K562 (cell line): ENCODE data around the gene CLCN1. TPM values are rescaled to one million over a fixed set of nuclear protein-coding genes. Genes with fewer than 3 reads are reported as not detected.

ENCODE experiments used
- ATAC-seq: fragments of 200-7000 bp; cut with Tn5 transposase; 3 replicates; pipeline ENCODE4 v1.9.1; 2020; ENCODE audit warnings: moderate library complexity
- BruUV-seq: library from RNA; stranded (reverse); fragments of 400-500 nt; replicated peaks from 2 replicates; lab custom pipeline; 2021; lab: Mats Ljungman, UMichigan
- CTCF ChIA-PET: fragments of 300-600 bp; formaldehyde crosslinking; extraction: SDS; loops from one replicate; lab custom pipeline; 2021; ENCODE audit warnings: low intra/inter-chr PET ratio; lab: Yijun Ruan, JAX
- POLR2A ChIA-PET: fragments of 300-600, 350-650 bp; sonication (Branson Sonifier 250); formaldehyde crosslinking; extraction: SDS; loops from one replicate; lab custom pipeline; 2021; ENCODE audit warnings: antibody characterized with exemption, inconsistent platforms; lab: Yijun Ruan, JAX
- DNase-seq, 4 experiments: peaks; one replicate each; pipeline versions ENCODE4 v3.0.0 to v3.0.0-alpha.2; 2011 to 2018; ENCODE audit warnings: low spot score in 3 of 4, mixed read lengths in 3 of 4; ENCODE audit errors: extremely low read depth in 1 of 4
- FAIRE-seq: peaks from 2 replicates; lab custom pipeline; 2011; peaks lifted over from hg19 to GRCh38; lab: Jason Lieb, UNC
- H2AFZ ChIP-seq: 2 replicates; pipeline ENCODE4 v1.6.0; 2011; ENCODE audit warnings: low read depth, low read length, control low read depth, inconsistent platforms
- H3K27ac ChIP-seq: fragments of 200-600 bp; 3 replicates; pipeline ENCODE4 v1.8.0; 2011; ENCODE audit warnings: low read depth, mild to moderate bottlenecking, control low read depth, inconsistent platforms, low read length, moderate library complexity, mixed read lengths; ENCODE audit errors: extremely low read depth
- H3K27me3 ChIP-seq, 2 experiments: fragments of 300-600 bp in 1 of 2; 2 replicates in 1 of 2; 3 replicates in 1 of 2; pipeline versions ENCODE4 v1.6.0 to v1.8.0; 2011; ENCODE audit warnings: inconsistent platforms in 2 of 2, low read length in 2 of 2, mild to moderate bottlenecking in 1 of 2, mixed read lengths in 1 of 2, moderate library complexity in 1 of 2; ENCODE audit not compliant: control insufficient read depth in 2 of 2, insufficient read depth in 2 of 2
- H3K36me3 ChIP-seq: fragments of 300-600 bp; 3 replicates; pipeline ENCODE4 v1.8.0; 2011; ENCODE audit warnings: mild to moderate bottlenecking, low read length, inconsistent platforms; ENCODE audit not compliant: control insufficient read depth, insufficient read depth
- H3K4me1 ChIP-seq, 2 experiments: fragments of 200-600 bp in 1 of 2; replicated peaks in 1 of 2; 2 replicates in 1 of 2; 3 replicates in 1 of 2; pipeline versions ENCODE4 v1.5.1 to v1.8.0; 2011; ENCODE audit warnings: inconsistent platforms in 2 of 2, low read length in 2 of 2, mild to moderate bottlenecking in 1 of 2, mixed read lengths in 1 of 2, moderate library complexity in 1 of 2; ENCODE audit not compliant: control insufficient read depth in 2 of 2, insufficient read depth in 2 of 2
- H3K4me2 ChIP-seq: 2 replicates; pipeline ENCODE4 v1.6.1; 2011; ENCODE audit warnings: low read length, control low read depth, inconsistent platforms, mixed read lengths; ENCODE audit not compliant: insufficient read depth
- H3K4me3 ChIP-seq: fragments of 200-600 bp; sonication (generic), shearing (Covaris generic); 2 replicates; pipeline ENCODE4 v1.5.1; 2016; ENCODE audit warnings: control low read depth, inconsistent platforms
- H3K79me2 ChIP-seq: fragments of 200-600 bp; 3 replicates; pipeline ENCODE4 v1.8.0; 2011; ENCODE audit warnings: low read length, inconsistent platforms; ENCODE audit not compliant: control insufficient read depth, insufficient read depth
- H3K9ac ChIP-seq, 2 experiments: 2 replicates each; pipeline versions ENCODE4 v1.6.0 to v1.6.1; 2011; ENCODE audit warnings: low read depth in 2 of 2, low read length in 2 of 2, control low read depth in 1 of 2, inconsistent platforms in 1 of 2, mild to moderate bottlenecking in 1 of 2, mixed read lengths in 1 of 2; ENCODE audit not compliant: insufficient read depth in 1 of 2
- H3K9me1 ChIP-seq: one replicate; pipeline ENCODE4 v1.6.0; 2011; ENCODE audit warnings: inconsistent platforms, mild to moderate bottlenecking, low read length, moderate library complexity; ENCODE audit not compliant: control insufficient read depth, insufficient read depth
- H3K9me3 ChIP-seq: replicated peaks from 2 replicates; pipeline ENCODE4 v1.5.1; 2011; ENCODE audit warnings: low read depth, low read length, inconsistent platforms; ENCODE audit not compliant: control insufficient read depth, insufficient read depth
- H4K20me1 ChIP-seq: replicated peaks from 2 replicates; pipeline ENCODE4 v1.6.1; 2011; ENCODE audit warnings: low read length, inconsistent platforms, mixed read lengths; ENCODE audit not compliant: control insufficient read depth, insufficient read depth
- KAT8 ChIP-seq: fragments of 450-650 bp; IDR thresholded peaks from 2 replicates; pipeline ENCODE4 v1.6.1; 2016; ENCODE audit warnings: low read depth, mild to moderate bottlenecking
- POLR2G ChIP-seq: fragments of 200-400 bp; formaldehyde crosslinking; IDR thresholded peaks from 2 replicates; pipeline ENCODE4 v1.6.1; 2017; ENCODE audit warnings: low read depth, mild to moderate bottlenecking, antibody characterized with exemption, low read length, moderate library complexity
- RBFOX2 ChIP-seq: fragments of 200-400 bp; formaldehyde crosslinking; IDR thresholded peaks from 2 replicates; pipeline ENCODE4 v1.6.1; 2017; ENCODE audit warnings: low read depth, mild to moderate bottlenecking, low read length, moderate library complexity
- SP1 ChIP-seq: sonication (generic); formaldehyde crosslinking; IDR thresholded peaks from 2 replicates; pipeline ENCODE4 v1.8.1; 2022; ENCODE audit warnings: mild to moderate bottlenecking, missing genetic modification reagents
- YBX1 ChIP-seq: fragments of 450-650 bp; IDR thresholded peaks from 2 replicates; pipeline ENCODE4 v1.7.1; 2016; ENCODE audit warnings: mild to moderate bottlenecking
- ZBTB49 ChIP-seq: sonication (generic); formaldehyde crosslinking; IDR thresholded peaks from 2 replicates; pipeline ENCODE4 v1.8.0; 2022; ENCODE audit warnings: missing genetic modification reagents, mild to moderate bottlenecking, borderline replicate concordance
- WGBS: fragments of 100-300 bp; shearing (Covaris generic); methylation state at CpG from one replicate; pipeline ENCODE4 v1.1.6; 2016; ENCODE audit warnings: low coverage, mixed read lengths; ENCODE audit not compliant: insufficient coverage; ENCODE audit errors: missing lambda C conversion rate; 5-methylcytosine and 5-hydroxymethylcytosine counted together
- in situ Hi-C: fragments of 300-500 bp; cut with MboI; formaldehyde crosslinking; loops from 4 replicates; pipeline ENCODE4 v1.15.0; 2018; ENCODE audit warnings: inconsistent platforms, mixed read lengths
- intact Hi-C: fragments of 100-400 bp; cut with micrococcal nuclease; formaldehyde crosslinking; loops from 2 replicates; pipeline ENCODE4 v1.14.2; 2022
- polyA plus RNA-seq, 8 experiments: library from polyadenylated mRNA; depleted of rRNA in 4 of 8; stranded (reverse) in 5 of 8; unstranded in 3 of 8; fragments of >200 nt; fragmentation: Nextera tagmentation in 2 of 8; fragmentation: Illumina TruSeq in 1 of 8; extraction: Ambion mirVana in 2 of 8; extraction: Trizol in 1 of 8; gene quantifications; 2 replicates each; pipeline versions ENCODE4 v1.2.1 to v1.2.3, GENCODE V29; 2011 to 2014; ENCODE audit warnings: inconsistent platforms in 1 of 8, missing spikeins in 1 of 8
- total RNA-seq, 7 experiments: library from RNA; depleted of rRNA in 6 of 7; stranded (reverse); fragments of >200 nt in 6 of 7; fragmentation: Illumina TruSeq in 2 of 7; extraction: Trizol in 2 of 7; gene quantifications; 2 replicates each; pipeline versions ENCODE4 v1.2.1 to v1.2.3, GENCODE V29; 2011 to 2021; ENCODE audit warnings: low replicate concordance in 1 of 7

CLCN1 gene
- total and polyA plus RNA-seq, 9 of the 15 experiments (the other 6 are each of a cell fraction or from before 2014, with no cell fraction given), result 0.01 to 0.11 (median 0.04) TPM; not detected in 4

GRCh38 chr7:143382791-143383641 lies 67.1 kb downstream of the CLCN1 start:
- FAIRE-seq, result no peak
- 0 out of 2 replicates have a peak, but pooled peaks have one; percentile 2 for TF ChIP-seq SP1 (CRISPR knock-in tag)
- no peak for TF ChIP-seq YBX1
- TF ChIP-seq ZBTB49 (CRISPR knock-in tag), result 0 out of 2 replicates have a peak, but pooled peaks have one; percentile 17
- TF ChIP-seq POLR2G, result peak; percentile 65
- TF ChIP-seq RBFOX2, result peak; percentile 41; the same call in 1 of the 2 replicates
- no peak for TF ChIP-seq KAT8
- TF ChIP-seq, all 486 proteins: peak for 4
- BruUV-seq, result no TSS peak
- intact Hi-C loops (loop anchor here (5.0 kb wide), 1 partner anchor 36 kb away; no protein-coding TSS in a partner anchor), in situ Hi-C loops (no loop called here)
- Histone ChIP-seq H3K27me3 (no peaks in the 10 kb centered on the region), H3K9me3 (no peaks in the 10 kb centered on the region), H3K4me1 (peaks cover 21 to 42% of the 10 kb centered on the region in 2 experiments; a peak in 4 of 5 replicates), H3K4me2 (0 out of 2 replicates have a peak overlapping the region, but pooled peaks have one; percentile 64), H3K36me3 (peaks cover 47% of the 10 kb centered on the region; the same call in 2 of the 3 replicates), H3K9ac (peak overlapping the region in 1 of 2 experiments; percentile 47; a peak in 1 of 4 replicates), H3K27ac (no peak overlapping the region), H3K79me2 (peaks cover 12% of the 10 kb centered on the region), H4K20me1 (peaks cover 13% of the 10 kb centered on the region), H3K9me1 (peaks cover 13% of the 10 kb centered on the region), H3K4me3 (no peak overlapping the region), H2AFZ (no peak overlapping the region)
- no peak for ATAC-seq
- ChIA-PET CTCF (interaction anchor here (0.6 kb wide), 1 partner anchor 65 kb away, joined by 5 read pairs; no protein-coding TSS in a partner anchor), POLR2A (interaction anchor here (0.7 to 3.2 kb wide), 8 partner anchors 9 to 38 kb away, joined by 3 to 46 read pairs (median 4); no protein-coding TSS in a partner anchor)
- WGBS, result 91% methylated on average over 15 of the region's 15 CpGs
- no peak for DNase-seq
